ENCODE measurements around the gene GJB3.

The GJB3 gene

DNA sequence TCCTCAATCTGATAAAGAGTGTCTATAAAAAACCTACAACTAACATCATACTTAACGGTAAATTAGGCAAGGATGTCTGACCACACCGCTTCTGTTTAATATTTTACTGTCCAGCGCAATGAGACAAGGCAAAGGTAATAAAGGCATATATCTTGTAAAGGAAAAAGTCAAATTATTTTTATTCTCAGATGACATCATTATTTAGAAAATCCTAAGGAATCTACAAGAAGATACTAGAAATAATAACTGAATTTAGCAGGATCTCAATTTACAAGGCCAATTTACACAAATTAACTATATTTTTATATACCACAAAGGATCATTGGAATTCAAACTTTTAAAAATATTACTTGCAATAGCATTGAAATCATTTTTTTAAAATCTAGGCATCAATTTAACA, 41.2 kb downstream of the GJB3 start:
- no peak for DNase-seq (ENCODE audit: low read depth in 2 of 2)

GRCh38 chr1:34824817-34825454, 43.9 kb downstream of the GJB3 start:
- DNase-seq (ENCODE audit: low read depth in 2 of 2), result no peak

DNA sequence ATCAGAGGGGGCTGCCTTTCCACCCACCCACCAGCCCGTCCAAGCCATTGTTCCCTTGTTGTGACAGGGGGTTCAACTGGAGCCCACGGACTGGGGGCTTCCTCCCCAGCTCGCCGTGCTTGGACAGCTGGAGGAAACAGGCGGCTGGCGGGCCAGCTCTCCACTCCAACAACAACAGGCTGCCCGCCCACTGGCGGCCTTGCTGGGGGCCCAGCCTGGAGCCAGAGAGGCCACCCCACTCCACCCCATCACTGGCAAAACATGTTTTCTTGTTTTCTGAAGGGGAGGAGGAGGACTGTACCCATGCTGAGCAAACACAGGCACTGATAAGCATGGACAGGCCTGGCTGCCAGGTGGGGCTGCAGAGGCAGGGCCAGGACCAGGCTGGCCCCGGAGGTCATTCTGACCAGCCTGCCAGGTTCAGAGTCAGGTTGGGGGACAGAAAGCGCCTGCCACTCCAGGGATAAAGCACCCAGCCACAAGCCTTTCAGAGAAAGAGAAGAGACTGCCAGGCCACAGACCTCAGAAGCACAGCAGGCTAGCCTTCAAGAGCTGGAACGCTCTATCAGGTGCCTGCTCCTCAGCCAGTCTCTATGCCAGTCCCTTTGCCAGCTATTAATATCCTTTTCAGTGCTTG, 44.6 kb downstream of the GJB3 start:
- DNase-seq (ENCODE audit: low read depth in 2 of 2), result no peak

DNA sequence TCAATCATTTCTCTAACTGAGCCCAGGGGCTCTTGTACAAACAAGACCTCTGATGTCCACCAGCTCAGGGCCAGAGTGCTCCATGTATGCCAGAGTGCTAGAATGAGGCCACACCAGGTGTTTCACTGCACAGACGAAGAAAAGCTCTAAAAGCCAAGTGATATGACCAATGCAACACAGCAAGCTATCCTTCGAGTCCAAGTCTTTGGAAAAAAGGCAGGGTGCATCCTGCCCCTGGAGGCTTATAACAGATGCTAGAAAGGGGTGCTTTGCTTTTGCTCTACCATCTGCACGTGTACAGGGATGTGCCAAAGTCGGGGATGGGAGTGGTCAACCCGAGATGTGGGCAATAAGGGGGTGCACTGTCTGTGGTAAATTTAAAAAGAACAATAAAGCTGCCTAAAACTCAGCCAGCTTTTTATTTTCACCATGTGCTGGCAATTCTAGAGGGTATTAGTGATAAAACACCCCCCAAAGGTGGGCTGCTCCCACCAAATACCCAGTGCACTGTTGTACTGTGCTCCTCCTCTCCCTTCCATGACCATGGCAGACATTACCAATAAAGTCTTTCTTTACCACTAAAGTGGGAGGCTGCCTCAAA, 46.4 kb downstream of the GJB3 start:
- no peak for DNase-seq (ENCODE audit: low read depth in 2 of 2)

DNA sequence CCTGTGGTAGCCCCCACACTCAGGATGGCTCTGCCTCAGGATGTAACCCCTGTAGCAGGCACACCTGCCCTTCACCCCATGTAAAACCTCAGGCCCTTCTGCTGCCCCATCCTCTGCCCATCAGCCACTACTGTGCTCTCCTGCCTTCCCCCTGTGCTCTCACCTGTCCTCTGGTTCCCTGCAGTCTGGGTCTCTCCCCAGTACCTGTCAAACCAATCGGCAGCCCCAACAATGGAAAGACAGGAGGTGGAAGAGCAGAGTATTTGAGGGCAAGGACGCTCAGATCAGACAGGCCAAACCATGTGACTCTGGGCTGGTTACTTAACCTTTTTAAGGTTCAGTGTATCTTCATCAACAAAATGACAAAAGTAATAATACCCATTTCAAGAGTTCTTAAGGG, 47.6 kb downstream of the GJB3 start:
- no peak for DNase-seq (ENCODE audit: low read depth in 2 of 2)

DNA sequence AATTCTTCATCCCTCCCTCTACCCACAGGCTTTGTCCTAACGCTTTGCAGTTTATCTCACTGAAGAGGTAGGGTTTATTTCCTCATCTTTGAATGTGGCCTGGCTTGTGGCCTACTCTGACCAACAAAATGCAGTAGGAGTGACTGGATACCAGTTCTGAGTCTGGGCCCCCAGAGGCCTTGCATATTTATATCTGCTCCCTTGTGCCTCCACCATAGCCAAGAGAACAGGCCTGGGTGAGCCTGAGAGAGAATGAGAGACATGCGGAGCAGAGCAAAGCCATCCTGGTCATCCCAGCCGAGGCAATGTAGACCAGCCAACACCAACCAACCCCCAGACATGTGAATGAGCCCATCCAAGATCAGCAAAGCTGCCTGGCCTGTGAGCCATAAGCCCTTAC, 48.2 kb downstream of the GJB3 start:
- DNase-seq (ENCODE audit: low read depth in 2 of 2), result no peak

GRCh38 chr1:34831721-34832246, 50.8 kb downstream of the GJB3 start:
- DNase-seq (ENCODE audit: low read depth in 2 of 2), result no peak

GRCh38 chr1:34833711-34834110, 52.7 kb downstream of the GJB3 start:
- no peak for DNase-seq (ENCODE audit: low read depth in 2 of 2)

All from activated CD8-positive, alpha-beta memory T cell treated with anti-CD3 and anti-CD28 coated beads for 4 hours (primary cell).